Lower leg skin (tissue), 4 donors: ENCODE results near the gene TNNT2. TPM values are rescaled to one million over a fixed set of nuclear protein-coding genes. Genes with fewer than 3 reads are reported as not detected.

Source experiments
- DNase-seq, 2 donors: peaks; one replicate each; pipeline ENCODE4 v3.0.0-alpha.2; 2019; ENCODE audit warnings: low spot score in 2 of 2
- H3K4me3 ChIP-seq: fragments of 200-600 bp; sonication (generic); 2 replicates; pipeline ENCODE4 v1.5.1; 2017; ENCODE audit warnings: mild to moderate bottlenecking, low read depth; ENCODE audit not compliant: poor library complexity, severe bottlenecking
- CTCF ChIP-seq, 3 donors: fragments of 450-650 bp; IDR thresholded peaks; one replicate each; pipeline ENCODE4 v1.5.1; 2016; ENCODE audit warnings: antibody characterized with exemption in 3 of 3, mild to moderate bottlenecking in 3 of 3, moderate library complexity in 2 of 3
- POLR2A ChIP-seq, 2 donors: fragments of 450-650 bp; IDR thresholded peaks; one replicate each; pipeline ENCODE4 v1.6.1; 2016 to 2017; ENCODE audit warnings: antibody characterized with exemption in 2 of 2, mild to moderate bottlenecking in 1 of 2, moderate library complexity in 1 of 2
- WGBS, 2 donors: methylation state at CpG; one replicate each; pipeline ENCODE4 v1.1.5; 2018; 5-methylcytosine and 5-hydroxymethylcytosine counted together
- intact Hi-C: fragments of 100-400 bp; cut with DNase I; formaldehyde crosslinking; loops from one replicate; pipeline ENCODE4 v1.15.0; 2023; ENCODE audit warnings: low total_unique reads
- total RNA-seq, 4 donors: library from RNA; depleted of rRNA; stranded (reverse); fragments of >200 nt; gene quantifications; one replicate each; pipeline ENCODE4 v1.1.0, GENCODE V29; 2016

The TNNT2 gene
- total RNA-seq, 4 donors from 2014 or later, result 6.6 to 28.3 (median 20.5) TPM

- TF ChIP-seq CTCF (IDR thresholded peaks at IDR 0.05) (no peak), POLR2A (IDR thresholded peaks at IDR 0.05) (no peak)
- no peak for DNase-seq
- WGBS, 2 donors, result 86 to 90% methylated on average over 9 of the region's 9 CpGs
- intact Hi-C loops, result no loop called here
- H3K4me3 ChIP-seq, result no peak overlapping the region
Observed at GRCh38 chr1:201371276-201371675, 6.2 kb downstream of the TNNT2 start.

- TF ChIP-seq POLR2A (IDR thresholded peaks at IDR 0.05) (no peak), CTCF (IDR thresholded peaks at IDR 0.05) (no peak)
- intact Hi-C loops, result no loop called here
- 56 to 75% methylated on average over 3 of the region's 3 CpGs for WGBS, 2 donors
Observed at GRCh38 chr1:201370500-201370899, 7.0 kb downstream of the TNNT2 start.

GRCh38 chr1:201369209-201369608 lies 8.3 kb downstream of the TNNT2 start:
- intact Hi-C loops, result no loop called here
- no peak for TF ChIP-seq POLR2A (IDR thresholded peaks at IDR 0.05)
- no peak for TF ChIP-seq CTCF (IDR thresholded peaks at IDR 0.05)
- H3K4me3 ChIP-seq, result no peak overlapping the region
- 62 to 80% methylated on average over 3 to 6 of the region's 6 CpGs for WGBS, 2 donors
- DNase-seq, result no peak

More at GRCh38 chr1:201370500-201370899, 7.0 kb downstream of the TNNT2 start:
- no peak for DNase-seq
- no peak overlapping the region for H3K4me3 ChIP-seq

GRCh38 chr1:201366696-201367095 lies 10.8 kb downstream of the TNNT2 start:
- intact Hi-C loops, result no loop called here
- no peak for DNase-seq
- H3K4me3 ChIP-seq, result no peak overlapping the region
- TF ChIP-seq POLR2A (IDR thresholded peaks at IDR 0.05) (no peak), CTCF (IDR thresholded peaks at IDR 0.05) (no peak)
- WGBS, 2 donors, result 78 to 81% methylated on average over 7 of the region's 7 CpGs

- no peak overlapping the region for H3K4me3 ChIP-seq
- TF ChIP-seq POLR2A (IDR thresholded peaks at IDR 0.05) (no peak), CTCF (IDR thresholded peaks at IDR 0.05) (no peak)
- WGBS, 2 donors, result 76 to 87% methylated on average over 11 of the region's 11 CpGs
- DNase-seq, result no peak
- intact Hi-C loops, result no loop called here
Observed at GRCh38 chr1:201365251-201365650, 12.2 kb downstream of the TNNT2 start.

- TF ChIP-seq POLR2A (IDR thresholded peaks at IDR 0.05), result no peak
- TF ChIP-seq CTCF (IDR thresholded peaks at IDR 0.05), result no peak
- 81 to 89% methylated on average over 6 of the region's 6 CpGs for WGBS, 2 donors
- H3K4me3 ChIP-seq, result no peak overlapping the region
- DNase-seq, result no peak
- intact Hi-C loops, result loop anchor here (5.0 kb wide), 1 partner anchor 112 kb away; no protein-coding TSS in a partner anchor
Observed at GRCh38 chr1:201364808-201365105, 12.7 kb downstream of the TNNT2 start.
